ENCODE data around the gene POLG2.
"Not testable (repeated sequence)": the region's sequence is repeated elsewhere in the genome, so short reads cannot be mapped to it uniquely, and the experiment has no call there.

DNA sequence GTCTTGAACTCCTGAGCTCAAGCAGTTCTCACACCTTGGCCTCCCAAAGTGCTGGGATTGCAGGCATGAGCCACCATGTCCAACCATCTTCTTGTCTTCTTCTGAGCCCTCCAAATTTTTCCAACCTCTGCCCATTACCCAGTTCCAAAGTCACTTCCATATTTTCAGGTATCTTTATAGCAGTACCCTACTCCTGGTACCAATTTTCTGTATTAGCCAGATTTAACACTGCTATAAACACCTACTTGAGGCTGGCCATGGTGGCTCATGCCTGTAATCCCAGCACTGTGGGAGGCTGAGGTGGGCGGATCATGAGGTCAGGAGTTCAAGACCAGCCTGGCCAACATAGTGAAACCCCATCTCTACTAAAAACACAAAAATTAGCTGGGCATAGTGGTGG is 57.3 kb downstream of the POLG2 start:
- TF ChIP-seq, protein P1, sequence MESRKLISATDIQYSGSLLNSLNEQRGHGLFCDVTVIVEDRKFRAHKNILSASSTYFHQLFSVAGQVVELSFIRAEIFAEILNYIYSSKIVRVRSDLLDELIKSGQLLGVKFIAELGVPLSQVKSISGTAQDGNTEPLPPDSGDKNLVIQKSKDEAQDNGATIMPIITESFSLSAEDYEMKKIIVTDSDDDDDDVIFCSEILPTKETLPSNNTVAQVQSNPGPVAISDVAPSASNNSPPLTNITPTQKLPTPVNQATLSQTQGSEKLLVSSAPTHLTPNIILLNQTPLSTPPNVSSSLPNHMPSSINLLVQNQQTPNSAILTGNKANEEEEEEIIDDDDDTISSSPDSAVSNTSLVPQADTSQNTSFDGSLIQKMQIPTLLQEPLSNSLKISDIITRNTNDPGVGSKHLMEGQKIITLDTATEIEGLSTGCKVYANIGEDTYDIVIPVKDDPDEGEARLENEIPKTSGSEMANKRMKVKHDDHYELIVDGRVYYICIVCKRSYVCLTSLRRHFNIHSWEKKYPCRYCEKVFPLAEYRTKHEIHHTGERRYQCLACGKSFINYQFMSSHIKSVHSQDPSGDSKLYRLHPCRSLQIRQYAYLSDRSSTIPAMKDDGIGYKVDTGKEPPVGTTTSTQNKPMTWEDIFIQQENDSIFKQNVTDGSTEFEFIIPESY (IDR thresholded peaks at IDR 0.05), result not testable (repeated sequence)
- TF ChIP-seq, protein P2, sequence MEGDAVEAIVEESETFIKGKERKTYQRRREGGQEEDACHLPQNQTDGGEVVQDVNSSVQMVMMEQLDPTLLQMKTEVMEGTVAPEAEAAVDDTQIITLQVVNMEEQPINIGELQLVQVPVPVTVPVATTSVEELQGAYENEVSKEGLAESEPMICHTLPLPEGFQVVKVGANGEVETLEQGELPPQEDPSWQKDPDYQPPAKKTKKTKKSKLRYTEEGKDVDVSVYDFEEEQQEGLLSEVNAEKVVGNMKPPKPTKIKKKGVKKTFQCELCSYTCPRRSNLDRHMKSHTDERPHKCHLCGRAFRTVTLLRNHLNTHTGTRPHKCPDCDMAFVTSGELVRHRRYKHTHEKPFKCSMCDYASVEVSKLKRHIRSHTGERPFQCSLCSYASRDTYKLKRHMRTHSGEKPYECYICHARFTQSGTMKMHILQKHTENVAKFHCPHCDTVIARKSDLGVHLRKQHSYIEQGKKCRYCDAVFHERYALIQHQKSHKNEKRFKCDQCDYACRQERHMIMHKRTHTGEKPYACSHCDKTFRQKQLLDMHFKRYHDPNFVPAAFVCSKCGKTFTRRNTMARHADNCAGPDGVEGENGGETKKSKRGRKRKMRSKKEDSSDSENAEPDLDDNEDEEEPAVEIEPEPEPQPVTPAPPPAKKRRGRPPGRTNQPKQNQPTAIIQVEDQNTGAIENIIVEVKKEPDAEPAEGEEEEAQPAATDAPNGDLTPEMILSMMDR (IDR thresholded peaks at IDR 0.05; ENCODE audit: low read depth, low read length, missing input control), result not testable (repeated sequence)
- TF ChIP-seq GABPA (IDR thresholded peaks at IDR 0.05 in 1 of 2, conservative IDR thresholded peaks at IDR 0.05 in 1 of 2); SP1 (IDR thresholded peaks at IDR 0.05); FOXA1 (IDR thresholded peaks at IDR 0.05); JUND (IDR thresholded peaks at IDR 0.05); YY1 (IDR thresholded peaks at IDR 0.05); TAF1 (conservative IDR thresholded peaks at IDR 0.05): not testable (repeated sequence)
- TF ChIP-seq, protein P3, sequence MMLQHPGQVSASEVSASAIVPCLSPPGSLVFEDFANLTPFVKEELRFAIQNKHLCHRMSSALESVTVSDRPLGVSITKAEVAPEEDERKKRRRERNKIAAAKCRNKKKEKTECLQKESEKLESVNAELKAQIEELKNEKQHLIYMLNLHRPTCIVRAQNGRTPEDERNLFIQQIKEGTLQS (IDR thresholded peaks at IDR 0.05), result not testable (repeated sequence)
- TF ChIP-seq, protein P4, sequence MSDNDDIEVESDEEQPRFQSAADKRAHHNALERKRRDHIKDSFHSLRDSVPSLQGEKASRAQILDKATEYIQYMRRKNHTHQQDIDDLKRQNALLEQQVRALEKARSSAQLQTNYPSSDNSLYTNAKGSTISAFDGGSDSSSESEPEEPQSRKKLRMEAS (IDR thresholded peaks at IDR 0.05), result not testable (repeated sequence)

All from liver (tissue), 3 donors.